Upper lobe of left lung (tissue), 6 donors: ENCODE results near the gene KIAA1958. TPM values are rescaled to one million over a fixed set of nuclear protein-coding genes. Genes with fewer than 3 reads are reported as not detected.
"Not testable (repeated sequence)": the region's sequence is repeated elsewhere in the genome, so short reads cannot be mapped to it uniquely, and the experiment has no call there.

ENCODE experiments used
- ATAC-seq, 2 donors: fragments of 200-7000 bp; cut with Tn5 transposase; one replicate each; pipeline ENCODE4 v1.9.1; 2022; ENCODE audit warnings: mild to moderate bottlenecking in 2 of 2, moderate library complexity in 2 of 2; ENCODE audit not compliant: low FRiP score in 2 of 2
- DNase-seq, 2 donors: peaks; one replicate each; pipeline ENCODE4 v3.0.0-alpha.2; 2019 to 2020
- H3K27ac ChIP-seq, 4 donors: fragments of 200-600 bp; sonication (generic); one replicate each; pipeline ENCODE4 v1.5.1; 2016 to 2019
- H3K27me3 ChIP-seq, 4 donors: fragments of 200-600 bp; sonication (generic); one replicate each; pipeline ENCODE4 v1.5.1; 2017 to 2019
- H3K36me3 ChIP-seq, 4 donors: fragments of 200-600 bp; sonication (generic); one replicate each; pipeline ENCODE4 v1.5.1; 2016 to 2019
- H3K4me1 ChIP-seq, 4 donors: fragments of 200-600 bp; sonication (generic); one replicate each; pipeline ENCODE4 v1.5.1; 2018 to 2019
- H3K4me3 ChIP-seq, 4 donors: fragments of 200-600 bp; sonication (generic); one replicate each; pipeline ENCODE4 v1.5.1; 2017 to 2019; ENCODE audit warnings: mild to moderate bottlenecking in 2 of 4, moderate library complexity in 1 of 4
- H3K9me3 ChIP-seq, 4 donors: fragments of 200-600 bp; sonication (generic); one replicate each; pipeline ENCODE4 v1.5.1; 2018 to 2019
- EP300 ChIP-seq, 4 donors: sonication (generic); formaldehyde crosslinking; IDR thresholded peaks; one replicate each; pipeline ENCODE4 v1.5.1; 2017; ENCODE audit warnings: antibody characterized with exemption in 4 of 4, control low read depth in 2 of 4
- POLR2A ChIP-seq, 4 donors: fragments of 450-650 bp; IDR thresholded peaks; one replicate each; pipeline ENCODE4 v1.5.1; 2016 to 2017; ENCODE audit warnings: antibody characterized with exemption in 4 of 4, mild to moderate bottlenecking in 2 of 4
- POLR2AphosphoS5 ChIP-seq, 2 donors: sonication (generic); formaldehyde crosslinking; IDR thresholded peaks; one replicate each; pipeline ENCODE4 v1.5.1; 2017; ENCODE audit warnings: antibody characterized with exemption in 2 of 2
- WGBS, 2 donors: methylation state at CpG; one replicate each; pipeline ENCODE4 v1.1.5; 2017 to 2018; 5-methylcytosine and 5-hydroxymethylcytosine counted together
- total RNA-seq, 6 donors: library from RNA; depleted of rRNA in 4 of 6; stranded (reverse); fragments of >200 nt in 4 of 6; gene quantifications; one replicate each; pipeline versions ENCODE4 v1.1.0 to v1.2.1, GENCODE V29; 2016 to 2021
- TF ChIP-seq, protein P1 (sequence below), 6 experiments: fragments of 450-650 bp in 4 of 6; fragments of 200-600 bp in 2 of 6; sonication (generic) in 2 of 6; IDR thresholded peaks; one replicate each; pipeline ENCODE4 v1.5.1; 2016 to 2019; ENCODE audit warnings: antibody characterized with exemption in 6 of 6
- donor health status: DM: no; HTN: no; CAD: no; lungs with moderate emphysema.
- donor health status: DM: no; HTN: yes; CAD: no; lungs with severe emphysema.

Gene KIAA1958
- total RNA-seq, 6 donors from 2014 or later: 9.2 to 21.1 (median 14.2) TPM

DNA sequence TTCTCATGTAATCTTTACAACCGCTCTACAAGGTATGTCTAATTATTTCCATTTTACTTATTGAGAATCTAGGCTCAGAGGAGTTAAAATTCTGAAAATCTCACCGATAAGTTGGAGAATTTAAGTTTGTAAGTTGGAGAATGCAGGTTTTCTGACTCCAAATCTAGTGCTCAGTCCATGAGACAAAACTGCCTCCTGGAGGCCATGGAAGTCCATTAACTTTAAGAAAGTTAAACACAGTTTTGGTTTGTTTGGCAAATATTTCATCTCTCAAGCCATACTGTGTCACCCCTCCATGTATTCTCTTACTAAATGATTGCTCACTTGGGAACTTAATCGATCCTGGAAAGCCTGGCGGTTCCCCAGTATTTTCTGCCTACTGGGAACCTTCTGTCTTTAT is 178.7 kb downstream of the KIAA1958 start:
- no peak for ATAC-seq
- TF ChIP-seq, protein P1, sequence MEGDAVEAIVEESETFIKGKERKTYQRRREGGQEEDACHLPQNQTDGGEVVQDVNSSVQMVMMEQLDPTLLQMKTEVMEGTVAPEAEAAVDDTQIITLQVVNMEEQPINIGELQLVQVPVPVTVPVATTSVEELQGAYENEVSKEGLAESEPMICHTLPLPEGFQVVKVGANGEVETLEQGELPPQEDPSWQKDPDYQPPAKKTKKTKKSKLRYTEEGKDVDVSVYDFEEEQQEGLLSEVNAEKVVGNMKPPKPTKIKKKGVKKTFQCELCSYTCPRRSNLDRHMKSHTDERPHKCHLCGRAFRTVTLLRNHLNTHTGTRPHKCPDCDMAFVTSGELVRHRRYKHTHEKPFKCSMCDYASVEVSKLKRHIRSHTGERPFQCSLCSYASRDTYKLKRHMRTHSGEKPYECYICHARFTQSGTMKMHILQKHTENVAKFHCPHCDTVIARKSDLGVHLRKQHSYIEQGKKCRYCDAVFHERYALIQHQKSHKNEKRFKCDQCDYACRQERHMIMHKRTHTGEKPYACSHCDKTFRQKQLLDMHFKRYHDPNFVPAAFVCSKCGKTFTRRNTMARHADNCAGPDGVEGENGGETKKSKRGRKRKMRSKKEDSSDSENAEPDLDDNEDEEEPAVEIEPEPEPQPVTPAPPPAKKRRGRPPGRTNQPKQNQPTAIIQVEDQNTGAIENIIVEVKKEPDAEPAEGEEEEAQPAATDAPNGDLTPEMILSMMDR (IDR thresholded peaks at IDR 0.05): no peak
- TF ChIP-seq EP300 (IDR thresholded peaks at IDR 0.05): no peak
- 77 to 85% methylated on average over 4 of the region's 4 CpGs for WGBS, 2 donors

DNA sequence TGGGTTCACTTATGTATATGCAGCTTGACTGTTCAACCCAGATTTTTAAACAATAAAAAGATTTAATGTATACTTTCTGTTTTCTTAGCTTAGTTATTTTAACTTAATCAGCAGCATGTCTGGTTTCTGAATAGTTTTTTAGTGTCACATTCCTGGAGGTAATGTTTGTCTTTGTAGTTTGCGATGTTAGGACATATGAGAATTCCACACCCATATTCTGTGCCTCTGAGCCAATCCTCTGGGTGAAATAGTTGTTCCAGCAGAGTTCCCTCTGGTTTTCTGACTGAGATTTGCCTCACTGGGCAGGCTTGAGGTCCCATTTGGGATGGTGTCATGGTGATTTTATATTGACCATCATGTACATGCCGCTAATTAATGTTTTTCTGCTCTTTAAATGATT is 182.7 kb downstream of the KIAA1958 start:
- Histone ChIP-seq H3K4me1 (no peaks in the 10 kb centered on the region), H3K36me3 (no peaks in the 10 kb centered on the region), H3K27ac (no peak overlapping the region), H3K9me3 (no peaks in the 10 kb centered on the region), H3K27me3 (no peaks in the 10 kb centered on the region), H3K4me3 (no peak overlapping the region)
- TF ChIP-seq POLR2AphosphoS5 (IDR thresholded peaks at IDR 0.05) (no peak), EP300 (IDR thresholded peaks at IDR 0.05) (no peak), POLR2A (IDR thresholded peaks at IDR 0.05) (no peak)
- TF ChIP-seq, protein P1 (IDR thresholded peaks at IDR 0.05): no peak
- WGBS, 2 donors: 90 to 92% methylated on average over 2 of the region's 2 CpGs
- DNase-seq (no peak), ATAC-seq (no peak)

More for the DNA sequence above, 178.7 kb downstream of the KIAA1958 start:
- Histone ChIP-seq H3K4me1 (no peaks in the 10 kb centered on the region), H3K9me3 (no peaks in the 10 kb centered on the region), H3K27me3 (no peaks in the 10 kb centered on the region), H3K36me3 (no peaks in the 10 kb centered on the region), H3K4me3 (no peak overlapping the region), H3K27ac (no peak overlapping the region)
- no peak for DNase-seq

DNA sequence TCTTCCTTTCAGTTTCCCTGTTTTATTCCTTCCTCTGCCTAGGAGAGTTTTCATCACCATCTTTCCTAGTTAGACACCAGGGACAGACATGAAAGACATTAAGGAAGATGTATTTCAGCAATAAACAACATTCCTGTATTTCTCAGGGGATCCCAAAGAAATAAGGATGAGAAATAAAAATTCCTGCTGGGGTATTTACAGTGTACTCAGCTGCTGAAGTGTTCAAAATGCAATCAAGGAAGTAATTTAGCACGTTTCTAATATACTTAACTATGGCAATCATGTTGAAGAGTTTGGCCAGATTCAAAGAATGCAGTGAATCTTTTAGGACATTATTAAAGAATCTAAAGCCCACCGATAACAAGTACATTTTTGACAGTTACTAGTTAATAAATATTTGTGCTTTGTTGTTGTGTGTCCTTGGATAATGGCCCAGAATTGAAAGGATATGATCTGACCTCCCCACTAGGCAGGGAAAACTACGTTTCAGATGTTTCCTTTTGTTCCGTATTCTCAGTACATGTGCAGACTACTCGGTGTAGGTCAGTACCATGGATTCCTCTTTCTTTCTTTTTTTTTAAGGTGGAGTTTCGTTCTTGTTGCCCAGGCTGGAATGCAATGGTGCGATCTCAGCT is 184.5 kb downstream of the KIAA1958 start:
- no peak for ATAC-seq
- Histone ChIP-seq H3K4me3 (no peak overlapping the region), H3K27me3 (no peaks in the 10 kb centered on the region), H3K27ac (no peak overlapping the region), H3K9me3 (no peaks in the 10 kb centered on the region), H3K36me3 (no peaks in the 10 kb centered on the region), H3K4me1 (no peaks in the 10 kb centered on the region)
- 48 to 59% methylated on average over 7 of the region's 7 CpGs for WGBS, 2 donors
- DNase-seq: no peak
- TF ChIP-seq POLR2A (IDR thresholded peaks at IDR 0.05) (no peak), POLR2AphosphoS5 (IDR thresholded peaks at IDR 0.05) (no peak), EP300 (IDR thresholded peaks at IDR 0.05) (no peak)
- TF ChIP-seq, protein P1 (IDR thresholded peaks at IDR 0.05): no peak

DNA sequence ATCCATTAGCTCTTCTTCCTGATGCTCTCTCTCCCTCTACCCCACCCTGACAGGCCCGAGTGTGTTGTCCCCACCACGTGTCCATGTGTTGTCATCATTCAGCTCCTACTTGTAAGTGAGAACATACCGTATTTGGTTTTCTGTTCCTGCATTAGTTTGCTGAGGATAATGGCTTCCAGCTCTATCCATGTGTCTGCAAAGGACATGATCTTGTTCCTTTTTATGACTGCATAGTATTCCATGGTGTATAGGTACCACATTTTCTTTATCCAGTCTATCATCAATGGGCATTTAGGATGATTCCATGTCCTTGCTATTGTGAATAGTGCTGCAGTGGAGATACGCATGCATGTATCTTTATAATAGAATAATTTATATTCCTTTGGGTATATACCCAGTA is 186.6 kb downstream of the KIAA1958 start:
- peaks cover 0 to 11% (median 3%) of the 10 kb centered on the region in 4 donors for H3K9me3 ChIP-seq
- 97 to 98% methylated on average over 4 of the region's 4 CpGs for WGBS, 2 donors
- not testable (repeated sequence) for H3K4me3 ChIP-seq, H3K27ac ChIP-seq, DNase-seq, ATAC-seq, H3K27me3 ChIP-seq, H3K36me3 ChIP-seq, H3K4me1 ChIP-seq

DNA sequence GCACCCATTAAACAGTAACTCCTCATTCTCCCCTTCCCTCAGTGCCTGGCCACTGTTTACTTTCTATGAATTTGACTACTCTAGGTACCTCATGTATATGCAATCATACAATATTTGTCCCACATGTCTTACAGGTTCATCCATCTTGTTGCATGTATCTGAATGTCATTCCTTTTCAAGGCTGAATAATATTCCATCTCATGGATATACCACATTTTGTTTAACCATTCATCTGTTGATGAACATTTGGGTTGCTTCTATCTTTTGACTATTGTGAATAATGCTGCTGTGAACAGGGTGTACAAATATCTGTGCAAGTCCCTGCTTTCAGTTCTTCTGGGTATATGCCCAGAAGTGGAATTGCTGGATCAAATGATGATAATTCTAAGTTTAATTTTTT is 190.4 kb downstream of the KIAA1958 start:
- Histone ChIP-seq H3K27me3 (no peaks in the 10 kb centered on the region), H3K9me3 (peaks cover 0 to 13% (median 5%) of the 10 kb centered on the region in 4 donors), H3K4me3 (no peak overlapping the region), H3K27ac (no peak overlapping the region), H3K36me3 (no peaks in the 10 kb centered on the region), H3K4me1 (no peaks in the 10 kb centered on the region)
- ATAC-seq (no peak), DNase-seq (no peak)
- TF ChIP-seq POLR2A (IDR thresholded peaks at IDR 0.05) (no peak), POLR2AphosphoS5 (IDR thresholded peaks at IDR 0.05) (no peak)
- TF ChIP-seq, protein P1 (IDR thresholded peaks at IDR 0.05): no peak
